ENCODE data around the gene CELF5.
"Not testable (repeated sequence)": the region's sequence is repeated elsewhere in the genome, so short reads cannot be mapped to it uniquely, and the experiment has no call there.

Gene CELF5

GRCh38 chr19:3283886-3284657 is 59.6 kb downstream of the CELF5 start:
- no peak overlapping the region for H3K4me3 ChIP-seq (replicated peaks in 1 of 2; ENCODE audit: low read depth in 2 of 2, low read length in 2 of 2)
- DNase-seq (ENCODE audit: low read depth in 2 of 2), result no peak
- TF ChIP-seq CTCF (IDR thresholded peaks at IDR 0.05; ENCODE audit: low read depth, low read length), result no peak

- DNase-seq (ENCODE audit: low read depth in 2 of 2), result peak; percentile 49 to 67
- peak overlapping the region in 1 of 2 donors; percentile 4 for H3K4me3 ChIP-seq (replicated peaks in 1 of 2; ENCODE audit: low read depth in 2 of 2, low read length in 2 of 2)
- no peak for TF ChIP-seq CTCF (IDR thresholded peaks at IDR 0.05; ENCODE audit: low read depth, low read length)
These were observed 60.5 kb downstream of the CELF5 start for GRCh38 chr19:3284759-3285646.

DNA sequence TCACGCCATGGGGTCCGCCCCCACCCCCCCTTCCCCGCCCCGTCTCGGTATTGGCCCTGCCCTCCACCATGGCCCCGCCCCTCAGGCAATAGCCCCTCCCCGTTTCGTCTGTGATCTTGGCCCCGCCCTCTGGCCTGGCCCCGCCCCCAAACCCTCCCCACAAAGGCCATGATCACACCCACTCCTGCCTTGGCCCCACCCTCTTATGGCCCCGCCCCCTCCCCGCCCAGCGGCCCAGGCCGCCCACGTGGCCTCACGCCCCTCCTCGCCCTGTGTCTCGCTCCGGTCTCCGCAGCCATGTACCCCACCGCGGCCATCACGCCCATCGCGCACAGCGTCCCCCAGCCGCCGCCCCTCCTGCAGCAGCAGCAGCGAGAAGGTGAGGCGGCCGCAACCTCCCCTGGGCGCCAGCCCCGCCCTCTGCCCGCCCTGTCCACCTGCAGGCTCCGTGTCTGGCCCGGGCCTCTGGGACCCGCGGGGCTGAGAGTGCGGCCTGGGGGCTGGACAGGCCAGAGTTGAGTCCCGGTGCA is 61.3 kb downstream of the CELF5 start:
- H3K4me3 ChIP-seq (replicated peaks in 1 of 2; ENCODE audit: low read depth in 2 of 2, low read length in 2 of 2), result no peak overlapping the region
- peak in 1 of 2 donors; percentile 28 for DNase-seq (ENCODE audit: low read depth in 2 of 2)
- no peak for TF ChIP-seq CTCF (IDR thresholded peaks at IDR 0.05; ENCODE audit: low read depth, low read length)

GRCh38 chr19:3287814-3288213 is 63.4 kb downstream of the CELF5 start:
- no peak for DNase-seq (ENCODE audit: low read depth in 2 of 2)
- TF ChIP-seq CTCF (IDR thresholded peaks at IDR 0.05; ENCODE audit: low read depth, low read length), result no peak
- H3K4me3 ChIP-seq (replicated peaks in 1 of 2; ENCODE audit: low read depth in 2 of 2, low read length in 2 of 2), result no peak overlapping the region

DNA sequence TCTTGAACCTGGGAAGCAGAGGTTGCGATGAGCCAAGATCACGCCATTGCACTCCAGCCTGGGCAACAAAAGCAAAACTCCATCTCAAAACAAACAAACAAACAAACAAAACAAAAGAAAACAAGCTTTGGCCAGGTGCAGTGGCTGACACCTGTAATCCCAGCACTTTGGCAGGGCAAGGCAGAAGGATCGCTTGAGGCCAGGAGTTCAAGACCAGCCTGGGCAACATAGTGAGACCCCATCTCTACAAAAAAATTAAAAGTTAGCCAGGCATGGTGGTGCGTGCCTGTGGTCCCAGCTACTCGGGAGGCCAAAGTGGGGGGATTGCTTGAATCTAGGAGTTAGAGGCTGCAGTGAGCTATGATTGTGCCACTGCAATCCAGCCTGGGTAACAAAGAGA is 64.0 kb downstream of the CELF5 start:
- not testable (repeated sequence) for H3K4me3 ChIP-seq (replicated peaks in 1 of 2; ENCODE audit: low read depth in 2 of 2, low read length in 2 of 2); DNase-seq (ENCODE audit: low read depth in 2 of 2)

DNA sequence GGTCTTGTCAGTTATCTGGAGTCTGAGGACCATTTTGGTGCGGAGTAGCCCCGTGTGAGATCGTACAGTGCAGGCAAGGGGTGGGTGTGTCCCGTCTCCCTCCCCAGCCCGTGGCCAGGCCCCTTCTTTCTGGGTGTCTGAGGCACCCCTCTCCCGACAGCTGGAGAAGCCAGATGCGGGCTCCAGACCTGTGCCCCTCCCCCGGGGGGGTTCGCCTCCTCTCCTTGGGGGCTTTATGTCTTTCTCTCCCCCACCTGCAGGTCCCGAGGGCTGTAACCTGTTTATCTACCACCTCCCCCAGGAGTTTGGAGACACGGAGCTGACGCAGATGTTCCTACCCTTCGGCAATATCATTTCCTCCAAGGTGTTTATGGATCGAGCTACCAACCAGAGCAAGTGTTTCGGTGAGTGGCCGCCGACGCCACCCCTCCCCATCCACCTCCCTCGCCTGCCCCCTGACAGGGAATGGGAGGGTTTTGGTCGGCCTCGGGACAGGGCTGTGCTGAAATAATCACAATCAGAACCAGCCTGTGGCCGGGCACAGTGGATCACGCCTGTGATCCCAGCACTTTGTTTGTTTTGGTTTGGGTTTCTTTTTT is 65.6 kb downstream of the CELF5 start:
- no peak for TF ChIP-seq CTCF (IDR thresholded peaks at IDR 0.05; ENCODE audit: low read depth, low read length)
- H3K4me3 ChIP-seq (replicated peaks in 1 of 2; ENCODE audit: low read depth in 2 of 2, low read length in 2 of 2), result no peak overlapping the region
- DNase-seq (ENCODE audit: low read depth in 2 of 2), result no peak

DNA sequence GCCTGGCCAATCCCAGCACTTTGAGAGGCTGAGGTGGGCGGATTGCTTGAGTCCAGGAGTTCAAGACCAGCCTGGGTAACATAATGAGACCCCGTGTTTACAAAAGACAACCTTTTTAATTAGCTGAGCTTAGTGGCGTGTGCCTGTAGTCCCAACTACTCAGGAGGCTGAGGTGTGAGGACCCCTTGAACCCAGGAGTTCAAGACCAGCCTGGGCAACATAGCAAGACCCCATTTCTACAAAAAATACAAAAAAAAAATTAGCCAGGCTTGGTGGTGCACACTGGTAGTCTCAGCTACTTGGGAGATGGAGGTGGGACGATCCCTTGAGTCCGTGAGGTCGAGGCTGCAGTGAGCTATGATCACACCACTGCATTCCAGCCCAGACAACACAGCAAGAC is 66.4 kb downstream of the CELF5 start:
- not testable (repeated sequence) for H3K4me3 ChIP-seq (replicated peaks in 1 of 2; ENCODE audit: low read depth in 2 of 2, low read length in 2 of 2); DNase-seq (ENCODE audit: low read depth in 2 of 2)
